RWPE1 (cell line): ENCODE data around the gene SLC1A1.

ENCODE experiments used
- CTCF ChIA-PET: fragments of 350-600 bp; sonication (Branson Sonifier 250); formaldehyde crosslinking; extraction: SDS; loops from one replicate; lab custom pipeline; 2021; lab: Yijun Ruan, JAX
- POLR2A ChIA-PET: fragments of 400-600 bp; formaldehyde crosslinking; extraction: SDS; loops from one replicate; lab custom pipeline; 2020; ENCODE audit warnings: antibody characterized with exemption; ENCODE audit not compliant: low non-redundant PET; lab: Yijun Ruan, JAX
- DNase-seq: peaks from one replicate; pipeline ENCODE4 v3.0.0; 2012; ENCODE audit warnings: low spot score
- H3K27ac ChIP-seq: fragments of 450-650 bp; 2 replicates; pipeline ENCODE4 v1.5.1; 2017
- CTCF ChIP-seq: fragments of 450-650 bp; conservative IDR thresholded peaks from 2 replicates; pipeline ENCODE4 v1.5.1; 2017; ENCODE audit warnings: low read depth, mild to moderate bottlenecking

Gene SLC1A1

GRCh38 chr9:4494332-4494731, 4.1 kb downstream of the SLC1A1 start:
- POLR2A ChIA-PET, result no interaction called here
- no peak for TF ChIP-seq CTCF
- H3K27ac ChIP-seq, result no peak overlapping the region
- no peak for DNase-seq
- CTCF ChIA-PET, result no interaction called here

GRCh38 chr9:4494806-4495205, 4.5 kb downstream of the SLC1A1 start:
- TF ChIP-seq CTCF, result no peak
- DNase-seq, result no peak
- POLR2A ChIA-PET, result no interaction called here
- CTCF ChIA-PET, result no interaction called here
- no peak overlapping the region for H3K27ac ChIP-seq

- ChIA-PET CTCF (no interaction called here), POLR2A (no interaction called here)
- no peak overlapping the region for H3K27ac ChIP-seq
- no peak for DNase-seq
- no peak for TF ChIP-seq CTCF
Measured at GRCh38 chr9:4495537-4495936, 5.3 kb downstream of the SLC1A1 start.

- no peak overlapping the region for H3K27ac ChIP-seq
- CTCF ChIA-PET, result no interaction called here
- POLR2A ChIA-PET, result no interaction called here
- no peak for TF ChIP-seq CTCF
- DNase-seq, result no peak
Measured at GRCh38 chr9:4496497-4496896, 6.2 kb downstream of the SLC1A1 start.

GRCh38 chr9:4497395-4497794, 7.1 kb downstream of the SLC1A1 start:
- POLR2A ChIA-PET, result no interaction called here
- no peak for DNase-seq
- no peak for TF ChIP-seq CTCF
- CTCF ChIA-PET, result no interaction called here
- H3K27ac ChIP-seq, result no peak overlapping the region

- CTCF ChIA-PET, result interaction anchor here (0.7 kb wide), 1 partner anchor 514 kb away, joined by 3 read pairs; no protein-coding TSS in a partner anchor
- H3K27ac ChIP-seq, result no peak overlapping the region
- no peak for TF ChIP-seq CTCF
- no peak for DNase-seq
- POLR2A ChIA-PET, result no interaction called here
Measured at GRCh38 chr9:4497855-4498254, 7.6 kb downstream of the SLC1A1 start.
